IPS-NIHi11 (cell line): ENCODE results near the gene ARHGEF25.
"Not testable (repeated sequence)": the region's sequence is repeated elsewhere in the genome, so short reads cannot be mapped to it uniquely, and the experiment has no call there.

Experiments
- DNase-seq: peaks from one replicate; pipeline ENCODE4 v3.0.0; 2012; ENCODE audit warnings: mixed read lengths, low spot score

Gene ARHGEF25

GRCh38 chr12:57638096-57638495 lies 26.9 kb downstream of the ARHGEF25 start:
- DNase-seq: no peak

- no peak for DNase-seq
These were observed 29.2 kb downstream of the ARHGEF25 start for GRCh38 chr12:57640175-57641042.

- no peak for DNase-seq
These were observed 30.6 kb downstream of the ARHGEF25 start for GRCh38 chr12:57641699-57642442.

- DNase-seq: not testable (repeated sequence)
These were observed 34.9 kb downstream of the ARHGEF25 start for GRCh38 chr12:57645990-57646658.

GRCh38 chr12:57646659-57647049 lies 35.4 kb downstream of the ARHGEF25 start:
- DNase-seq: not testable (repeated sequence)

GRCh38 chr12:57654042-57654441 lies 42.8 kb downstream of the ARHGEF25 start:
- no peak for DNase-seq

GRCh38 chr12:57655541-57656240 lies 44.5 kb downstream of the ARHGEF25 start:
- DNase-seq: no peak

GRCh38 chr12:57656408-57656807 lies 45.2 kb downstream of the ARHGEF25 start:
- not testable (repeated sequence) for DNase-seq

GRCh38 chr12:57657744-57658143 lies 46.5 kb downstream of the ARHGEF25 start:
- no peak for DNase-seq

GRCh38 chr12:57658890-57659289 lies 47.7 kb downstream of the ARHGEF25 start:
- no peak for DNase-seq

- no peak for DNase-seq
These were observed 50.1 kb downstream of the ARHGEF25 start for GRCh38 chr12:57661376-57661775.

GRCh38 chr12:57665066-57665820 lies 54.0 kb downstream of the ARHGEF25 start:
- DNase-seq: not testable (repeated sequence)
